Measurements from ENCODE around the gene IQCE.
"Not testable (repeated sequence)": the region's sequence is repeated elsewhere in the genome, so short reads cannot be mapped to it uniquely, and the experiment has no call there.

IQCE gene

GRCh38 chr7:2582006-2582735 lies 23.4 kb downstream of the IQCE start:
- no peak for DNase-seq

GRCh38 chr7:2583798-2584580 lies 25.2 kb downstream of the IQCE start:
- no peak for DNase-seq

- no peak for DNase-seq
These were observed 26.7 kb downstream of the IQCE start for GRCh38 chr7:2585446-2585845.

GRCh38 chr7:2586326-2587020 lies 27.7 kb downstream of the IQCE start:
- DNase-seq: no peak

- DNase-seq: no peak
These were observed 28.4 kb downstream of the IQCE start for GRCh38 chr7:2587134-2587533.

- DNase-seq: no peak
These were observed 29.0 kb downstream of the IQCE start for GRCh38 chr7:2587778-2588177.

GRCh38 chr7:2589341-2589740 lies 30.6 kb downstream of the IQCE start:
- no peak for DNase-seq

- DNase-seq: not testable (repeated sequence)
These were observed 31.2 kb downstream of the IQCE start for GRCh38 chr7:2589941-2590340.

GRCh38 chr7:2592375-2592865 lies 33.6 kb downstream of the IQCE start:
- DNase-seq: no peak

GRCh38 chr7:2593036-2593727 lies 34.4 kb downstream of the IQCE start:
- DNase-seq: no peak

DNA sequence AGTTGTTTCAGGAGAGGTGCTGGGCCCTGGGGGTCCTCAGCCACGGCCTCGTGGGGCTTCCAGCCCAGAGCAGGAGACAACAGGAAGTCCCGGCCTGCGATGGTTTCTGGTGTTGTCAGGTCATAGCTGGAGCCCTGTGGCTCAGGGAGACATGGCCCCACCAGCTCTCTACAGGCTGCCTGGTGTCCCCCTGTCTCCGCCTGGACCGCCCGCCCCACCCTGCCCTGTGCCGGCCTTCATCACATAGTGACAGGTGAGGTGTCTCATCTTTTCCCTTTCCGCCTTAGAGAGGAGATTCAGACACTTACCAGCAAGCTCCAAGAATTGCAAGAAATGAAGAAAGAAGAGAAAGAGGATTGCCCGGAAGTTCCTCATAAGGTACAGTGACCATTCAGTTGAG lies 35.8 kb downstream of the IQCE start:
- DNase-seq: no peak

DNA sequence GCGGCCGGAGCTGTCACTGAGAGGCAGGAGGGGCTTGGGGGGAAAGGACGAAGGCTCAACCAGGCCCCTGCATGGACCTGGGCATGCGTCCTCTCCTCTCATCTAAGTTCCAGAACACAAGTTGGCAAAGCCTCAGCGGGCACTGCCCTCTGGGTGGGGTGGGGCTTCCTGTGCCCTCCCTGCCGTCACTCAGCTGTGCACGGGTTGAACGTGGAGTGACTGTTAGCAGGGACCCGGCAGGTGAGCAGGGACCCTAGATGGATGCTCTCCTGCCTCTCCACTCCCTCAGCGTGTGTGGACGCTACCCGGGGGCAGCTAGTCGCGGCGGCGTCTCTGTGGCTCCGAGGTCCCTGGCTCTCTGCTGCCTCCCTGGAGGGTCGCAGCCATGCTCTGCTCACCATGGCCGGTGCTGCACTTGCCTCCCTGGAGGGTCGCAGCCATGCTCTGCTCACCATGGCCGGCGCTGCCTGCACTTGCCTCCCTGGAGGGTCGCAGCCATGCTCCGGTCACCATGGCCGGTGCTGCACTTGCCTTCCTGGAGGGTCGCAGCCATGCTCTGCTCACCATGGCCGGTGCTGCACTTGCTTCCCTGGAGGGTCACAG lies 36.6 kb downstream of the IQCE start:
- no peak for DNase-seq

- no peak for DNase-seq
These were observed 37.9 kb downstream of the IQCE start for GRCh38 chr7:2596464-2597272.

- no peak for DNase-seq
These were observed 38.5 kb downstream of the IQCE start for GRCh38 chr7:2597273-2597640.

DNA sequence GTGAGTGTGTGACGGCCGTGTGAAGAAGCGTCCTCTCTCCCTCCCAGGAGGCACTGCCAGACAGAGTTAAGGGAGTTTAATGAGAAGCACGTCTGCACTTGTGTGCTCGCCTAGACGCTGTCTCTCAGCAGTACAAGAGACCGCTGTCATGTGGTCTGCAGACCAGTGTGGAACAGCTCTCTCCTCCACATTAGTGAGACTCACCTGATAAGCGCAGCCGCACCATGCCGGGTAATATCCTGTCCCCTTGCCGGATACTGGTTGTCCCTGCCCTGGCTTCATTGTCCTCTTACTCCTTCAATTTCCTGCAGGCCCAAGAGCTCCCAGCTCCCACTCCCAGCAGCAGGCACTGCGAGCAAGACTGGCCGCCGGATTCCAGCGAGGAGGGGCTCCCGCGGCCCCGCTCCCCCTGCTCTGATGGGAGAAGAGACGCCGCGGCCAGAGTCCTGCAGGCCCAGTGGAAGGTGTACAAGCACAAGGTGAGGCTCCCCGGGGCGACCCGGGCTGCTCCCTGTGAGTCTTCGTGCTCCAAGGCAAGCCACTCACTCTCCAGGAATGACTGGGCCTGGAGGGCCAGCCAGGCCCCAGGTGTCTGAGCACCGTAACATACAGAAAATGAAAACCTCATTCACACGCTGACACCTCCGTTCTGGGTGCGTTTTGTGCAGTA lies 39.5 kb downstream of the IQCE start:
- no peak for DNase-seq

GRCh38 chr7:2601065-2601464 lies 42.3 kb downstream of the IQCE start:
- no peak for DNase-seq

GRCh38 chr7:2601907-2602306 lies 43.1 kb downstream of the IQCE start:
- no peak for DNase-seq

- DNase-seq: peak; percentile 49
These were observed 43.7 kb downstream of the IQCE start for GRCh38 chr7:2602406-2603043.

- DNase-seq: no peak
These were observed 44.5 kb downstream of the IQCE start for GRCh38 chr7:2603044-2603965.
